Heart left ventricle (tissue), 13 donors: ENCODE measurements around the gene UPP1.

Experiments used
- POLR2A ChIP-seq, 2 donors: fragments of 450-650 bp; IDR thresholded peaks; one replicate each; pipeline ENCODE4 v1.6.1; 2017; ENCODE audit warnings: antibody characterized with exemption in 2 of 2, mild to moderate bottlenecking in 2 of 2, moderate library complexity in 2 of 2
- TF ChIP-seq, protein P1 (sequence below), 12 donors: fragments of 200-600 bp; sonication (generic) in 4 of 12; IDR thresholded peaks; one replicate each; pipeline versions ENCODE4 v1.5.0 to v1.8.0; 2018 to 2022; ENCODE audit warnings: antibody characterized with exemption in 12 of 12, mild to moderate bottlenecking in 5 of 12
- donor health status: ischemic (EF 13 %, LVEDD 7.1; RV severe dilation, severe dysfunction).
- donor health status: DM: no; HTN: yes; CAD: no.
- donor health status: DM: no; HTN: no; CAD: no.
- donor health status: ischemic (EF 25% LVEDD 6.9; RV normal size, moderate dysfunction).
- donor health status: ischemic (EF 25% LVEDD 5.7; RV mildly dilated, moderate dysfunction).
- donor health status: ischemic (EF 35%, LVEDD 5.7; RV mildly dilated, moderate dysfunction).
- donor health status: nonischemic (EF 11% LVEDD 7.7; RV severe dilation, severe dysfunction).
- donor health status: DM: yes; HTN: yes; CAD: no.
- donor health status: PGD.
- donor health status: ischemic (EF 29% LVEDD 5.4; RV normal size, mild dysfunction).
- donor health status: nonischemic (EF 23%, LVEDD 6.1; RV moderate dilation, normal function).

- TF ChIP-seq, protein P1, sequence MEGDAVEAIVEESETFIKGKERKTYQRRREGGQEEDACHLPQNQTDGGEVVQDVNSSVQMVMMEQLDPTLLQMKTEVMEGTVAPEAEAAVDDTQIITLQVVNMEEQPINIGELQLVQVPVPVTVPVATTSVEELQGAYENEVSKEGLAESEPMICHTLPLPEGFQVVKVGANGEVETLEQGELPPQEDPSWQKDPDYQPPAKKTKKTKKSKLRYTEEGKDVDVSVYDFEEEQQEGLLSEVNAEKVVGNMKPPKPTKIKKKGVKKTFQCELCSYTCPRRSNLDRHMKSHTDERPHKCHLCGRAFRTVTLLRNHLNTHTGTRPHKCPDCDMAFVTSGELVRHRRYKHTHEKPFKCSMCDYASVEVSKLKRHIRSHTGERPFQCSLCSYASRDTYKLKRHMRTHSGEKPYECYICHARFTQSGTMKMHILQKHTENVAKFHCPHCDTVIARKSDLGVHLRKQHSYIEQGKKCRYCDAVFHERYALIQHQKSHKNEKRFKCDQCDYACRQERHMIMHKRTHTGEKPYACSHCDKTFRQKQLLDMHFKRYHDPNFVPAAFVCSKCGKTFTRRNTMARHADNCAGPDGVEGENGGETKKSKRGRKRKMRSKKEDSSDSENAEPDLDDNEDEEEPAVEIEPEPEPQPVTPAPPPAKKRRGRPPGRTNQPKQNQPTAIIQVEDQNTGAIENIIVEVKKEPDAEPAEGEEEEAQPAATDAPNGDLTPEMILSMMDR (IDR thresholded peaks at IDR 0.05), result no peak
- no peak for TF ChIP-seq POLR2A (IDR thresholded peaks at IDR 0.05)
Measured at GRCh38 chr7:48112401-48113165, 23.5 kb downstream of the UPP1 start.
